Thoracic aorta (tissue), 2 donors: ENCODE data around the gene EEFSEC. TPM values are rescaled to one million over a fixed set of nuclear protein-coding genes. Genes with fewer than 3 reads are reported as not detected.

ENCODE experiments used
- ATAC-seq: fragments of 150-250 bp; one replicate; pipeline ENCODE4 v1.8.0; 2017; ENCODE audit warnings: low read depth; ENCODE audit not compliant: insufficient number of reproducible peaks, low FRiP score
- DNase-seq: peaks from one replicate; pipeline ENCODE4 v3.0.0-alpha.2; 2020; ENCODE audit warnings: low spot score
- H3K27ac ChIP-seq, 2 donors: fragments of 200-600 bp; sonication (generic); 1 replicate in 1 of 2; 2 replicates in 1 of 2; pipeline ENCODE4 v1.5.1; 2016; ENCODE audit warnings: mild to moderate bottlenecking in 2 of 2, moderate library complexity in 2 of 2
- H3K27me3 ChIP-seq: fragments of 200-600 bp; sonication (generic); replicated peaks from 2 replicates; pipeline ENCODE4 v1.6.0; 2016; ENCODE audit warnings: mild to moderate bottlenecking; ENCODE audit not compliant: insufficient read depth
- H3K36me3 ChIP-seq: fragments of 200-600 bp; sonication (generic); one replicate; pipeline ENCODE4 v1.5.1; 2016
- H3K4me1 ChIP-seq, 2 donors: fragments of 200-600 bp; sonication (generic); 1 replicate in 1 of 2; 2 replicates in 1 of 2; pipeline versions ENCODE4 v1.5.1 to v1.6.0; 2016; ENCODE audit warnings: low read depth in 2 of 2, mild to moderate bottlenecking in 1 of 2; ENCODE audit not compliant: control insufficient read depth in 1 of 2
- H3K4me3 ChIP-seq: fragments of 200-600 bp; sonication (generic); 2 replicates; pipeline ENCODE4 v1.5.1; 2016; ENCODE audit warnings: mild to moderate bottlenecking
- H3K9me3 ChIP-seq: fragments of 200-600 bp; sonication (generic); 2 replicates; pipeline ENCODE4 v1.5.1; 2016
- CTCF ChIP-seq: fragments of 200-600 bp; sonication (generic); IDR thresholded peaks from one replicate; pipeline ENCODE4 v1.5.1; 2019; ENCODE audit warnings: antibody characterized with exemption
- total RNA-seq, 2 donors: library from RNA; depleted of rRNA; stranded (reverse); fragments of >200 nt; gene quantifications; one replicate each; pipeline versions ENCODE4 v1.1.0 to v1.2.3, GENCODE V29; 2016

The EEFSEC gene
- total RNA-seq, 2 donors from 2014 or later = 16.1 to 17.5 TPM

- ATAC-seq (no peak), DNase-seq (no peak)
- no peaks in the 10 kb centered on the region for H3K27me3 ChIP-seq
- H3K9me3 ChIP-seq = no peaks in the 10 kb centered on the region
- H3K36me3 ChIP-seq = no peaks in the 10 kb centered on the region
- no peak for TF ChIP-seq CTCF
- H3K27ac ChIP-seq = no peak overlapping the region
- peaks cover 12 to 28% of the 10 kb centered on the region in 2 donors for H3K4me1 ChIP-seq
- H3K4me3 ChIP-seq = no peak overlapping the region
Measured at GRCh38 chr3:128193168-128193567, 39.9 kb downstream of the EEFSEC start.

- no peak for ATAC-seq
Measured at GRCh38 chr3:128194843-128195242, 41.6 kb downstream of the EEFSEC start.

GRCh38 chr3:128195369-128195768 is 42.1 kb downstream of the EEFSEC start:
- Histone ChIP-seq H3K36me3 (no peaks in the 10 kb centered on the region), H3K4me1 (peaks cover 12 to 28% of the 10 kb centered on the region in 2 donors), H3K27ac (no peak overlapping the region), H3K27me3 (no peaks in the 10 kb centered on the region), H3K4me3 (no peak overlapping the region), H3K9me3 (no peaks in the 10 kb centered on the region)
- no peak for TF ChIP-seq CTCF
- ATAC-seq = no peak
- no peak for DNase-seq

More at GRCh38 chr3:128194843-128195242, 41.6 kb downstream of the EEFSEC start:
- no peak for DNase-seq
- Histone ChIP-seq H3K4me3 (no peak overlapping the region), H3K9me3 (no peaks in the 10 kb centered on the region), H3K36me3 (no peaks in the 10 kb centered on the region), H3K27me3 (no peaks in the 10 kb centered on the region), H3K4me1 (peaks cover 12 to 28% of the 10 kb centered on the region in 2 donors), H3K27ac (no peak overlapping the region)
- no peak for TF ChIP-seq CTCF

- peaks cover 12 to 28% of the 10 kb centered on the region in 2 donors for H3K4me1 ChIP-seq
- DNase-seq = no peak
- no peak for ATAC-seq
Measured at GRCh38 chr3:128195802-128196201, 42.5 kb downstream of the EEFSEC start.

GRCh38 chr3:128196647-128197046 is 43.4 kb downstream of the EEFSEC start:
- ATAC-seq (no peak), DNase-seq (no peak)

More at GRCh38 chr3:128195802-128196201, 42.5 kb downstream of the EEFSEC start:
- Histone ChIP-seq H3K4me3 (no peak overlapping the region), H3K27ac (no peak overlapping the region), H3K27me3 (no peaks in the 10 kb centered on the region), H3K36me3 (no peaks in the 10 kb centered on the region), H3K9me3 (no peaks in the 10 kb centered on the region)
- TF ChIP-seq CTCF = no peak

More at GRCh38 chr3:128196647-128197046, 43.4 kb downstream of the EEFSEC start:
- no peak for TF ChIP-seq CTCF
- Histone ChIP-seq H3K27me3 (no peaks in the 10 kb centered on the region), H3K4me3 (no peak overlapping the region), H3K9me3 (no peaks in the 10 kb centered on the region), H3K27ac (no peak overlapping the region), H3K36me3 (no peaks in the 10 kb centered on the region), H3K4me1 (peaks cover 12 to 28% of the 10 kb centered on the region in 2 donors)
